RCC 7860 (cell line): Measurements from ENCODE around the gene ZNF747.

ENCODE experiments used
- DNase-seq: peaks from one replicate; pipeline ENCODE4 v3.0.0-alpha.2; 2015; ENCODE audit warnings: low spot score
- FAIRE-seq: peaks from 2 replicates; lab custom pipeline; 2012; peaks lifted over from hg19 to GRCh38; lab: Jason Lieb, UNC

ZNF747 gene

GRCh38 chr16:30534368-30535105, at the start of gene ZNF747:
Gene ZNF747 (minus strand): TSS chr16:30534858. CDS start chr16:30534679, 179 bp downstream.
- FAIRE-seq (no peak), DNase-seq (peak; percentile 45)

- FAIRE-seq (no peak), DNase-seq (no peak)
Observed at GRCh38 chr16:30582611-30583340, 48.1 kb upstream of the ZNF747 start.

GRCh38 chr16:30581457-30581856, 46.8 kb upstream of the ZNF747 start:
- no peak for DNase-seq
- no peak for FAIRE-seq

- no peak for FAIRE-seq
- no peak for DNase-seq
Observed at GRCh38 chr16:30574678-30575077, 40.0 kb upstream of the ZNF747 start.

GRCh38 chr16:30571445-30572322, 37.0 kb upstream of the ZNF747 start, which contains the start of gene ZNF688:
Gene ZNF688 (minus strand): TSS chr16:30571714. CDS start chr16:30571629, 85 bp downstream.
- FAIRE-seq = no peak
- DNase-seq = peak; percentile 20

- FAIRE-seq (no peak), DNase-seq (no peak)
Observed at GRCh38 chr16:30570636-30571444, 36.2 kb upstream of the ZNF747 start.

GRCh38 chr16:30569746-30570635, 35.3 kb upstream of the ZNF747 start:
- FAIRE-seq (no peak), DNase-seq (no peak)

GRCh38 chr16:30569281-30569680, 34.6 kb upstream of the ZNF747 start:
- FAIRE-seq (no peak), DNase-seq (no peak)

GRCh38 chr16:30567991-30568638, 33.5 kb upstream of the ZNF747 start:
- DNase-seq = peak; percentile 63
- no peak for FAIRE-seq

- DNase-seq = peak; percentile 82
- FAIRE-seq = no peak
Observed at GRCh38 chr16:30567160-30567990, 32.7 kb upstream of the ZNF747 start.

GRCh38 chr16:30566531-30566930, 31.9 kb upstream of the ZNF747 start:
- DNase-seq (no peak), FAIRE-seq (no peak)

- FAIRE-seq (no peak), DNase-seq (no peak)
Observed at GRCh38 chr16:30565984-30566383, 31.3 kb upstream of the ZNF747 start.

GRCh38 chr16:30565526-30565925, 30.9 kb upstream of the ZNF747 start:
- FAIRE-seq = no peak
- DNase-seq = no peak

- FAIRE-seq (no peak), DNase-seq (no peak)
Observed at GRCh38 chr16:30562021-30562420, 27.4 kb upstream of the ZNF747 start.

GRCh38 chr16:30561089-30561816, 26.6 kb upstream of the ZNF747 start:
- no peak for DNase-seq
- no peak for FAIRE-seq

GRCh38 chr16:30559690-30560089, 25.0 kb upstream of the ZNF747 start:
- no peak for FAIRE-seq

GRCh38 chr16:30558789-30559377, 24.2 kb upstream of the ZNF747 start:
- FAIRE-seq = no peak
- no peak for DNase-seq

More at GRCh38 chr16:30559690-30560089, 25.0 kb upstream of the ZNF747 start:
- no peak for DNase-seq
